ENCODE results near the gene MCU. TPM values are rescaled to one million over a fixed set of nuclear protein-coding genes. Genes with fewer than 3 reads are reported as not detected.

The MCU gene
- polyA plus RNA-seq, 1 of the 3 experiments (the other 2 are of a cell fraction) = 20.6 TPM

GRCh38 chr10:72753760-72754231, 61.9 kb downstream of the MCU start:
- H2AFZ ChIP-seq (ENCODE audit: low read depth) = no peak overlapping the region
- H3K4me3 ChIP-seq (ENCODE audit: low read depth in 2 of 2, low read length in 1 of 2) = no peak overlapping the region
- no peak for TF ChIP-seq SMC3 (IDR thresholded peaks at IDR 0.05; ENCODE audit: low read depth, low read length)
- TF ChIP-seq RFX5 (IDR thresholded peaks at IDR 0.05; ENCODE audit: low read length) = no peak
- TF ChIP-seq FOXJ3 (CRISPR knock-in tag; IDR thresholded peaks at IDR 0.05) = no peak
- no peak for TF ChIP-seq IRF3 (IDR thresholded peaks at IDR 0.05; ENCODE audit: low read depth, low read length)
- TF ChIP-seq CTCF (IDR thresholded peaks at IDR 0.05) = no peak
- TF ChIP-seq RCOR1 (IDR thresholded peaks at IDR 0.05; ENCODE audit: low read length) = no peak
- no peak for TF ChIP-seq GABPA (IDR thresholded peaks at IDR 0.05; ENCODE audit: low read depth)
- TF ChIP-seq FOXM1 (IDR thresholded peaks at IDR 0.05; ENCODE audit: low read depth) = no peak
- no peak for TF ChIP-seq NRF1 (IDR thresholded peaks at IDR 0.05; ENCODE audit: low read depth, low read length)
- TF ChIP-seq, protein P1, sequence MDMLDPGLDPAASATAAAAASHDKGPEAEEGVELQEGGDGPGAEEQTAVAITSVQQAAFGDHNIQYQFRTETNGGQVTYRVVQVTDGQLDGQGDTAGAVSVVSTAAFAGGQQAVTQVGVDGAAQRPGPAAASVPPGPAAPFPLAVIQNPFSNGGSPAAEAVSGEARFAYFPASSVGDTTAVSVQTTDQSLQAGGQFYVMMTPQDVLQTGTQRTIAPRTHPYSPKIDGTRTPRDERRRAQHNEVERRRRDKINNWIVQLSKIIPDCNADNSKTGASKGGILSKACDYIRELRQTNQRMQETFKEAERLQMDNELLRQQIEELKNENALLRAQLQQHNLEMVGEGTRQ (IDR thresholded peaks at IDR 0.05; ENCODE audit: borderline replicate concordance, low read depth, low read length) = no peak
- no peak for TF ChIP-seq ELF1 (IDR thresholded peaks at IDR 0.05)
- no peak for TF ChIP-seq REST (IDR thresholded peaks at IDR 0.05; ENCODE audit: low read depth, low read length)
- TF ChIP-seq, protein P2, sequence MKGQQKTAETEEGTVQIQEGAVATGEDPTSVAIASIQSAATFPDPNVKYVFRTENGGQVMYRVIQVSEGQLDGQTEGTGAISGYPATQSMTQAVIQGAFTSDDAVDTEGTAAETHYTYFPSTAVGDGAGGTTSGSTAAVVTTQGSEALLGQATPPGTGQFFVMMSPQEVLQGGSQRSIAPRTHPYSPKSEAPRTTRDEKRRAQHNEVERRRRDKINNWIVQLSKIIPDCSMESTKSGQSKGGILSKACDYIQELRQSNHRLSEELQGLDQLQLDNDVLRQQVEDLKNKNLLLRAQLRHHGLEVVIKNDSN (IDR thresholded peaks at IDR 0.05; ENCODE audit: borderline replicate concordance, low read depth) = no peak
- no peak for TF ChIP-seq TCF12 (IDR thresholded peaks at IDR 0.05)
- TF ChIP-seq JUND (IDR thresholded peaks at IDR 0.05) = no peak
- TF ChIP-seq TAF1 (IDR thresholded peaks at IDR 0.05; ENCODE audit: borderline replicate concordance, low read depth, low read length) = no peak
- no peak for TF ChIP-seq RXRA (IDR thresholded peaks at IDR 0.05; ENCODE audit: borderline replicate concordance, low read depth)
- TF ChIP-seq CHD2 (IDR thresholded peaks at IDR 0.05; ENCODE audit: low read length, partially characterized antibody) = no peak
- no peak for TF ChIP-seq MXI1 (IDR thresholded peaks at IDR 0.05; ENCODE audit: low read depth, low read length)
- POLR2A ChIA-PET = no interaction called here
- H3K4me1 ChIP-seq (ENCODE audit: control insufficient read depth in 1 of 2, insufficient read depth in 2 of 2, low read depth in 1 of 2, low read length in 1 of 2) = no peaks in the 10 kb centered on the region
- H3K9me3 ChIP-seq = no peaks in the 10 kb centered on the region
- no peak overlapping the region for H3K4me2 ChIP-seq
- DNase-seq = no peak
- H3K27ac ChIP-seq (ENCODE audit: low read depth in 2 of 2, low read length in 1 of 2) = no peak overlapping the region
- H4K20me1 ChIP-seq (ENCODE audit: insufficient read depth) = no peaks in the 10 kb centered on the region
- H3K9me2 ChIP-seq = no peaks in the 10 kb centered on the region
- no peaks in the 10 kb centered on the region for H3K36me3 ChIP-seq (replicated peaks in 1 of 2; ENCODE audit: control insufficient read depth in 1 of 2, insufficient read depth in 2 of 2, low read length in 1 of 2)
- H3K27me3 ChIP-seq (ENCODE audit: insufficient read depth) = no peaks in the 10 kb centered on the region
- peaks cover 11% of the 10 kb centered on the region for H3K79me2 ChIP-seq (ENCODE audit: insufficient read depth)
- whole genome bisulfite sequencing (ENCODE audit: low lambda C conversion rate) = 97% methylated on average over 3 of the region's 3 CpGs
- CTCF ChIA-PET = no interaction called here
- no peaks in the 10 kb centered on the region for H3F3A ChIP-seq (replicated peaks; ENCODE audit: insufficient read depth)
- H3K9ac ChIP-seq = no peak overlapping the region

All from SK-N-SH (cell line).